CD4-positive, alpha-beta T cell treated with Interleukin-2 at 100 ng/mL for 4 hours (primary cell): ENCODE measurements around the gene ISOC2.

ENCODE experiments used
- DNase-seq: peaks from one replicate; pipeline ENCODE4 v3.0.0-alpha.2; 2020; ENCODE audit warnings: low spot score

The ISOC2 gene

DNA sequence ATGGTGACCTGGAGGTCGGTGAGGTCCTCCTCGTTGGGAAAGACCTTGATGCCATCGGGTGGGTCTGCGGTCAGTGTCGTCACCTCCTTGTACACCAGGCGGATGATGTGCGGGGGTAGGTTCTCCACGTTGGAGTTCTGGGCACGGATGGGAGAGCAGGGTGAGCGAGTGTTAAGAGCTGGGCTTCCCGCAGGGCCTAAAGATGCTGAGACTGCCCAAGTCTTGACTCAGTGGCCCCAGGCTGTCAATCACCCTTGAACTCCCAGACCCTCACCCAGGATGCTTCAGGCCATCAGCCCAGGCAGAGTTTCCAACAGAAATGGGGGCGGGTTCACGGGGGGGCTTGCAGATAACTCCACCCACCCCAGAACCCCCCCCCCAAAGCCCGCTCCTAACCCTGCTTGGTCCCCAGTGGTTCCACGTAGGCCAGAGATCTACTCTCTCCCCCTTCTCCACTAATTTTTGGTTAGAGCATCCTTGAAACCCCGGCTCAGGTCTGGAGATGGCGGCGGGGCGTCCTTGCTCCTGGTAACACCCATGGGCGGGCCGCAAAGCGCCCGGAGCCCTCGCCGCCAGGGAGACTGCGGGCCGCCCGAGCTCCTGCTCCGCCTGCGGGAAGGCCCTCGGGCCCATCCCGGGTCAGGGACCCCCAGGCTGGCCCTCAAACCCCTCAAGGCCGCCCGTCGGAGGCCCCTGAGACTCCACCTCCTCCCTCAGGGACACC is 54.5 kb downstream of the ISOC2 start:
- DNase-seq = peak; percentile 16

DNA sequence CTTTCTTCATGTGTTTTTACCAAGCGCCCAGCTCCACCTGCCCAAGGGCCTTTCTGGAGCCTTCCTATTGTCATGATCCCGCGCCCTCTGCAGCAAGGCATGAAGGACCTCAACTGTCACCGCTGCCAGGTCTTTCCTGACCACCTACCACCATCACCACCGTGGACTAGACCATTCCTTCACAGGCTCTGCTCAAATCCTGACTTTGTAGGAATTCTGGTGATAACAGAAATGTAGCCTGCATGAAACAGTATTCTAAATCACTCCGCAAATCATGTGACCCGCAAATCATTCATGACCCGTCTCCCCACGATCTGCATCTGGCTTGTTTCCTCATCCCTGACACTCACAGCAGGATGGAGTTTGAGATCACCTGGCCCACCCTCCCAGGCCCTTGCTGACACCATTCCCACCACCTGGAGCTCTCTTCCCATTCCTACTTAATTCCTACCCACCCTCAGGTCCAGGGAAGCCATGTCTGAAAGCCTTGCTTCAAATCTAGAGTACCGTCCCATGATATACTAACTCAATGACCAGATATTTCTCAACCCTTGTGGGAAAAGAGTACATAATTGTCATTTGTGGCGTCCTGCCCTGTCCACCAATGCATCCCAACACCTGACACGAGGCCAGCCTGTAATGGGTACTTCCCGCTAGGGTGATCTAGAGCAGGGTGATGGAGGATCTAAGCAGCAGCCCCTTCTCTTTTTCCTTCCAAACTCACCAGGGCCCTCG is 55.2 kb downstream of the ISOC2 start:
- DNase-seq = no peak

- no peak for DNase-seq
These were observed 55.8 kb downstream of the ISOC2 start for GRCh38 chr19:55405638-55406037.
